A549 treated with RU486 at 1 μM for 4 hours (cell line): ENCODE results near the gene MPP4. TPM values are rescaled to one million over a fixed set of nuclear protein-coding genes. Genes with fewer than 3 reads are reported as not detected.

ENCODE experiments used
- total RNA-seq: library from RNA; stranded (reverse); fragments of 200-300 nt; extraction: Qiagen RNA extraction; gene quantifications from 5 replicates; pipeline ENCODE4 v1.2.3, GENCODE V29; 2022; ENCODE audit warnings: low read depth

The MPP4 gene
- total RNA-seq: 0.23 TPM in 1 of 5 replicates, not detected in the others

DNA sequence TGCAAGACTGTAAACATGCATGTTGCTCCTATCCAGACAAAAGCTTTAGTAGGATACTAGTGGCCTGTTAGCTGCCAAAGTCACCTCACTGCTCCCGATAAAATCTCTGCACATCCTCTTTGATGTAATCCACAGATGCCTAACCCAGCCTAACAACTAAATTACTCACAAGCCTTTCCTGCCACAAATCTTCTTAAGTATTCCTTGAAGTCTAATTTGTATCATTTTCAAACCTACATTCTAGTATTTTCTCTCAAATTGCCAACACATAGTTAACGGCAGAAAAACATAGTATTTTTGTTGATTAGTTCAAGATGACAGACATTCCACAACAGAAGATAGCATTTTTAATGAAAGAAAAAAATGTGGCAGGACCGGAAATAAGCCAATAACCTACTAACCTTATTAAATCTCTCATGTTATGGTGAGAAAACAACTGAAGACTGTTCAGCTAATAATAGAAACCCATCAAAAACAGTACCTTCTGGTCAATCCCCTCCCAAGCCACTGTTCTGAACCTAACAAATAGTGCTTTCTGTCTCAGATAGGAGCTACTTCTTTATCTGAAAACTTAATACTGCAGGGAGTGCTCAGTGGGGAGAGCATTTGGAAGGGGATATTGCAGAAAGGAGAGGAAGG, at the start of gene MPP4:
MPP4 (minus strand) TSS at position 57 of the 639 bp plus-strand sequence. CDS start 4,690 bp downstream, outside the sequence.

GRCh38 chr2:201643216-201643890, 55.1 kb downstream of the MPP4 start, which contains the start of gene TMEM237:
TSS of gene TMEM237 (minus strand) at chr2:201643503. CDS start at chr2:201643400, 103 bp downstream.

Other genes with a start within 250 kb of the MPP4 start
- 8.9 to 14.4 TPM (median 13.2 TPM) in 5 replicates for gene TRAK2, start 247.2 kb downstream of the MPP4 start, total RNA-seq
- gene STRADB, start 246.9 kb downstream of the MPP4 start, total RNA-seq: 19.8 to 26.6 TPM (median 26.1 TPM) in 5 replicates
- 15.7 to 20.3 TPM (median 19.6 TPM) in 5 replicates for gene TMEM237, start 55.1 kb downstream of the MPP4 start, total RNA-seq
- 8.3 to 13.6 TPM (median 12.1 TPM) in 5 replicates for gene ALS2, start 82.3 kb upstream of the MPP4 start, total RNA-seq
- gene CDK15, start 107.9 kb upstream of the MPP4 start, total RNA-seq: not detected in 5 replicates